Ishikawa (cell line): ENCODE data around the gene TMEM164.

ENCODE experiments used
- CEBPB ChIP-seq: IDR thresholded peaks from 2 replicates; pipeline ENCODE4 v1.6.1; 2012
- RAD21 ChIP-seq: IDR thresholded peaks from 2 replicates; pipeline ENCODE4 v1.6.1; 2012; ENCODE audit warnings: low read depth
- ZBTB7A ChIP-seq: IDR thresholded peaks from 2 replicates; pipeline ENCODE4 v1.6.1; 2012; ENCODE audit warnings: low read depth

DNA sequence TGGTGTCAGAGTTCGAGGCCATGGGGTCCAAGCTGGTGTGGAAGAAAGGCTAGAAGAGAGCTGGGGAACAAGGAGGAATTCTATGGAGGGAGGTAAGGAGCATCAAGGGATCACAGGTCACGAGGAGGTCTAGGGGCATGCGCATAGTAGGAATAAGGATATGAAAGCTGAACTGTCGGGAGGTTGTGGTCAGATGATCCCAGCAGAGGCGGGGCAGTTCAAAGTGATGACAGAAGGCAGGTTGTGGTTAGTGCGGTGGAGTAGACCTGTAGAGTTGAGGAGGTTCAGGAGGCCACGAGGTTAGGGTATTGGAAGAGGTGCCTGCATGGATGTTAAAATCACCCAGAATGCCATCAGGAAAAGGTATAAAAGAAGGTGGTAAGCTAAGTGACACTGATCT lies 156.3 kb downstream of the TMEM164 start:
- TF ChIP-seq RAD21 (no peak), CEBPB (no peak), ZBTB7A (no peak)
